Left lung (tissue), 10 donors: ENCODE measurements around the gene FBP1. TPM values are rescaled to one million over a fixed set of nuclear protein-coding genes. Genes with fewer than 3 reads are reported as not detected.

Experiments
- ATAC-seq: fragments of 200-7000 bp; cut with Tn5 transposase; one replicate; pipeline ENCODE4 v1.9.1; 2020; ENCODE audit warnings: moderate library complexity
- DNase-seq, 4 donors: peaks; one replicate each; pipeline ENCODE4 v3.0.0-alpha.2; 2013 to 2020
- H3K27ac ChIP-seq, 2 donors: fragments of 200-600 bp; sonication (generic) in 1 of 2; one replicate each; pipeline versions ENCODE4 v1.5.0 to v1.8.0; 2020 to 2021
- H3K27me3 ChIP-seq, 2 donors: fragments of 200-600 bp; sonication (generic) in 1 of 2; one replicate each; pipeline versions ENCODE4 v1.5.0 to v1.8.0; 2020 to 2021
- H3K36me3 ChIP-seq, 2 donors: fragments of 200-600 bp; sonication (generic) in 1 of 2; one replicate each; pipeline versions ENCODE4 v1.5.0 to v1.8.0; 2020 to 2021
- H3K4me1 ChIP-seq, 2 donors: fragments of 200-600 bp; one replicate each; pipeline ENCODE4 v1.8.0; 2021
- H3K4me3 ChIP-seq, 2 donors: fragments of 200-600 bp; sonication (generic) in 1 of 2; one replicate each; pipeline versions ENCODE4 v1.5.0 to v1.8.0; 2020 to 2021; ENCODE audit warnings: mild to moderate bottlenecking in 1 of 2
- H3K9me3 ChIP-seq, 2 donors: fragments of 200-600 bp; sonication (generic) in 1 of 2; one replicate each; pipeline versions ENCODE4 v1.5.0 to v1.8.0; 2020 to 2021
- intact Hi-C, 2 donors: fragments of 100-400 bp; cut with DNase I; formaldehyde crosslinking; loops; one replicate each; pipeline versions ENCODE4 v1.11.2 to v1.14.2; 2022
- polyA plus RNA-seq, 6 donors: library from polyadenylated mRNA; unstranded; fragments of 120-200 nt; gene quantifications; one replicate each; pipeline ENCODE4 v1.2.1, GENCODE V29; 2013; ENCODE audit not compliant: insufficient read length in 6 of 6
- total RNA-seq, 2 donors: library from RNA; stranded (reverse); fragmentation: NEBNext Ultra II Directional; extraction: Animal tissue kit (Norgen Biotek cat#: 25700); gene quantifications; one replicate each; pipeline ENCODE4 v1.2.1, GENCODE V29; 2021
- TF ChIP-seq, protein P1 (sequence below), 2 donors: fragments of 200-600 bp; sonication (generic) in 1 of 2; IDR thresholded peaks; one replicate each; pipeline versions ENCODE4 v1.5.0 to v1.8.0; 2021; ENCODE audit warnings: antibody characterized with exemption in 2 of 2
- donor health status: DM: no; HTN: yes; CAD: no.
- donor health status: DM: no; HTN: no; CAD: no.

FBP1 gene
- total and polyA plus RNA-seq, 8 donors: 15.9 to 210 (median 21.9) TPM

GRCh38 chr9:94612071-94612470 lies 27.2 kb downstream of the FBP1 start:
- no peaks in the 10 kb centered on the region for H3K4me1 ChIP-seq
- DNase-seq (no peak), ATAC-seq (no peak)
- no peak overlapping the region for H3K27ac ChIP-seq
- TF ChIP-seq, protein P1, sequence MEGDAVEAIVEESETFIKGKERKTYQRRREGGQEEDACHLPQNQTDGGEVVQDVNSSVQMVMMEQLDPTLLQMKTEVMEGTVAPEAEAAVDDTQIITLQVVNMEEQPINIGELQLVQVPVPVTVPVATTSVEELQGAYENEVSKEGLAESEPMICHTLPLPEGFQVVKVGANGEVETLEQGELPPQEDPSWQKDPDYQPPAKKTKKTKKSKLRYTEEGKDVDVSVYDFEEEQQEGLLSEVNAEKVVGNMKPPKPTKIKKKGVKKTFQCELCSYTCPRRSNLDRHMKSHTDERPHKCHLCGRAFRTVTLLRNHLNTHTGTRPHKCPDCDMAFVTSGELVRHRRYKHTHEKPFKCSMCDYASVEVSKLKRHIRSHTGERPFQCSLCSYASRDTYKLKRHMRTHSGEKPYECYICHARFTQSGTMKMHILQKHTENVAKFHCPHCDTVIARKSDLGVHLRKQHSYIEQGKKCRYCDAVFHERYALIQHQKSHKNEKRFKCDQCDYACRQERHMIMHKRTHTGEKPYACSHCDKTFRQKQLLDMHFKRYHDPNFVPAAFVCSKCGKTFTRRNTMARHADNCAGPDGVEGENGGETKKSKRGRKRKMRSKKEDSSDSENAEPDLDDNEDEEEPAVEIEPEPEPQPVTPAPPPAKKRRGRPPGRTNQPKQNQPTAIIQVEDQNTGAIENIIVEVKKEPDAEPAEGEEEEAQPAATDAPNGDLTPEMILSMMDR (IDR thresholded peaks at IDR 0.05): no peak
- intact Hi-C loops: no loop called here
- H3K27me3 ChIP-seq: no peaks in the 10 kb centered on the region
- H3K36me3 ChIP-seq: peaks cover 0 to 38% of the 10 kb centered on the region in 2 donors
- H3K9me3 ChIP-seq: no peaks in the 10 kb centered on the region
- H3K4me3 ChIP-seq: no peak overlapping the region

DNA sequence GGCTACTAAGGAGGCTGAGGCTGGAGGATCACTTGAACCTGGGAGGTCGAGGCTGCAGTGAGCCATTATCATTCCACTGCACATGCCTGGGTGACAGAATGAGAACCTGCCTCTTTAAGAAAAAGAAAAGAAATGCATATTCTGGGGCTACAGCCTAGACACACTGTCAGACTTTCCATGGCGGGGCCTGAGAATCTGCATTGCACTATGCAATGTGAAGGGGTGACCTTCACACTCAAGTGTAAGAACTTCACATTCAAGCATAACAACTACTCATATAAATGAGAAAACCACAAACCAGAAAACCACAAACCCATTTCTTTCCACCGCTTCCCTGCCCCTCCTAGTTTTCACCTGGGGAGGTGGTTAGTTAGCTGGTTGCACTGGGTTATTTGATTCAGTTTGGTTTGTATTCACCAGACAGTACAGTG lies 27.7 kb downstream of the FBP1 start:
- peaks cover 0 to 43% of the 10 kb centered on the region in 2 donors for H3K36me3 ChIP-seq
- H3K9me3 ChIP-seq: no peaks in the 10 kb centered on the region
- no peaks in the 10 kb centered on the region for H3K4me1 ChIP-seq
- DNase-seq (no peak), ATAC-seq (no peak)
- H3K27me3 ChIP-seq: no peaks in the 10 kb centered on the region
- TF ChIP-seq, protein P1 (IDR thresholded peaks at IDR 0.05): no peak
- no peak overlapping the region for H3K27ac ChIP-seq
- intact Hi-C loops: no loop called here
- H3K4me3 ChIP-seq: no peak overlapping the region

GRCh38 chr9:94610181-94610606 lies 29.1 kb downstream of the FBP1 start:
- Histone ChIP-seq H3K4me3 (no peak overlapping the region), H3K9me3 (no peaks in the 10 kb centered on the region), H3K4me1 (no peaks in the 10 kb centered on the region), H3K36me3 (peaks cover 0 to 46% of the 10 kb centered on the region in 2 donors), H3K27ac (no peak overlapping the region), H3K27me3 (no peaks in the 10 kb centered on the region)
- TF ChIP-seq, protein P1 (IDR thresholded peaks at IDR 0.05): no peak
- ATAC-seq (peak; percentile 39), DNase-seq (peak in 2 of 4 donors; percentile 93)
- intact Hi-C loops: no loop called here

- intact Hi-C loops: no loop called here
- TF ChIP-seq, protein P1 (IDR thresholded peaks at IDR 0.05): no peak
- DNase-seq (no peak), ATAC-seq (no peak)
- Histone ChIP-seq H3K27me3 (no peaks in the 10 kb centered on the region), H3K4me1 (no peaks in the 10 kb centered on the region), H3K9me3 (no peaks in the 10 kb centered on the region), H3K4me3 (no peak overlapping the region), H3K36me3 (peaks cover 0 to 49% of the 10 kb centered on the region in 2 donors), H3K27ac (no peak overlapping the region)
Measured at GRCh38 chr9:94607423-94607691, 32.0 kb downstream of the FBP1 start.

DNA sequence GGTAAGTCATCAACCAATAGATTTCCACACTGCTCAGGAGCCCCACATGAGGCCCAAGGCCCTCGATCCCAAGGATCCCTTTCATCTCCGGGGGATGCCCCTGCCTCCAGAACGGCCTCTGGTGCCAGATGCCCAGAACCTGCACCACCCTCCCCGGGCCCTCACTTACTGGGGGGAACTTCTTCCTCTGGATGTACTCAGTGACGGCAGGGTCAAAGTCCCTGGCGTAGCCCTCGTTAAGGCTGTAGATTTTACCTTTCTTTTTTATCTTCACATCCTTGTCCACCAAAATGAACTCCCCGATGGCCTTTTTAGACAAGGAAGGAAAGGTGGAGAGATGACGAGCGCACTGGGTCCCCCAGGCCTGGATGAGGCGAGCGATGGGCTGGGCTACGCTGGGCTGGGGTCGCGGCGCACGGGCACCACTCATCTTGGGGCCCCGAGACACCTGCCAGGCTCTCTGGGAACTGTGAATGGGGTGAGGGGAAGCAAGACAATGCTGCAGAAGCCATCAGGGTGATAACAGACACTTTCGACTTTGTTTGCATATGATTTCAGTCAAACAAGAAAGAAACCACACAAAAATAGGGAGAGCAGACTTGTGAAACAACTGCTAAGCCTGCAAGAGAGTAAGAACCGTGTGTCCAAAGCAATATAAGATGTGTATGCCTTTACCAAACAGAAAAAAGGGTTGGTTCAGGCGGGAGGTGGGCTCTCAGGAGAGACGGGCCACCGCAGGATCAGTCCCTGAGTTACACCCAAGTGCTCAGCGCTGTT lies 32.5 kb downstream of the FBP1 start:
- no peak overlapping the region for H3K4me3 ChIP-seq
- no peak overlapping the region for H3K27ac ChIP-seq
- H3K4me1 ChIP-seq: no peaks in the 10 kb centered on the region
- DNase-seq (no peak), ATAC-seq (no peak)
- no peaks in the 10 kb centered on the region for H3K27me3 ChIP-seq
- intact Hi-C loops: no loop called here
- no peaks in the 10 kb centered on the region for H3K9me3 ChIP-seq
- H3K36me3 ChIP-seq: peaks cover 0 to 49% of the 10 kb centered on the region in 2 donors
- TF ChIP-seq, protein P1 (IDR thresholded peaks at IDR 0.05): no peak
